Body of pancreas (tissue), 4 donors: ENCODE results near the gene RASA2.

Experiments
- POLR2A ChIP-seq, 3 donors: fragments of 450-650 bp; IDR thresholded peaks; one replicate each; pipeline ENCODE4 v1.6.1; 2016; ENCODE audit warnings: antibody characterized with exemption in 3 of 3, mild to moderate bottlenecking in 2 of 3
- TF ChIP-seq, protein P1 (sequence below), 7 experiments: fragments of 450-650 bp in 4 of 7; fragments of 200-600 bp in 3 of 7; sonication (generic) in 3 of 7; IDR thresholded peaks; one replicate each; pipeline ENCODE4 v1.5.1; 2016 to 2019; ENCODE audit warnings: antibody characterized with exemption in 7 of 7

DNA sequence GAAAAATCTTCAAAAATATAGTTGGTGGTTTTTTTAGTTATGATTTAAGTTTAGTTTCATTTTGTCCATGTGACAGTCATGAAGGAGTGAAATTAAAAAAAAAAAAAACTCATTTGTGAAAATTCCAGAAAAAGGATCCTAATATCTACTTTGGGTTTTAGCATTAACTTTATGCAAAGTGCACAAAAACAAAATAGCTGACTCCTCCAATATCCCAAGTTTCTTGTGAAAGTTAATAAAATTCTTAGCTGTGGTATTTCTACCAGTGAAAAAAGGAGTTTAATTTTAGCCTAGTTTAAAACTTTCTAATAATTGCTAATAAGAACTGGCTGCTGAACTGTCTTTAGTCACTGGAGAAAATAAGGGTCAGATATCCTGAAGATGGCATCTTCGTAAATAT lies 40.8 kb upstream of the RASA2 start:
- TF ChIP-seq, protein P1, sequence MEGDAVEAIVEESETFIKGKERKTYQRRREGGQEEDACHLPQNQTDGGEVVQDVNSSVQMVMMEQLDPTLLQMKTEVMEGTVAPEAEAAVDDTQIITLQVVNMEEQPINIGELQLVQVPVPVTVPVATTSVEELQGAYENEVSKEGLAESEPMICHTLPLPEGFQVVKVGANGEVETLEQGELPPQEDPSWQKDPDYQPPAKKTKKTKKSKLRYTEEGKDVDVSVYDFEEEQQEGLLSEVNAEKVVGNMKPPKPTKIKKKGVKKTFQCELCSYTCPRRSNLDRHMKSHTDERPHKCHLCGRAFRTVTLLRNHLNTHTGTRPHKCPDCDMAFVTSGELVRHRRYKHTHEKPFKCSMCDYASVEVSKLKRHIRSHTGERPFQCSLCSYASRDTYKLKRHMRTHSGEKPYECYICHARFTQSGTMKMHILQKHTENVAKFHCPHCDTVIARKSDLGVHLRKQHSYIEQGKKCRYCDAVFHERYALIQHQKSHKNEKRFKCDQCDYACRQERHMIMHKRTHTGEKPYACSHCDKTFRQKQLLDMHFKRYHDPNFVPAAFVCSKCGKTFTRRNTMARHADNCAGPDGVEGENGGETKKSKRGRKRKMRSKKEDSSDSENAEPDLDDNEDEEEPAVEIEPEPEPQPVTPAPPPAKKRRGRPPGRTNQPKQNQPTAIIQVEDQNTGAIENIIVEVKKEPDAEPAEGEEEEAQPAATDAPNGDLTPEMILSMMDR (IDR thresholded peaks at IDR 0.05), result no peak
- no peak for TF ChIP-seq POLR2A (IDR thresholded peaks at IDR 0.05)
